GM04504 (cell line): ENCODE results near the gene PBLD.
"Not testable (repeated sequence)": the region's sequence is repeated elsewhere in the genome, so short reads cannot be mapped to it uniquely, and the experiment has no call there.

Experiments
- DNase-seq: peaks from one replicate; pipeline ENCODE4 v3.0.0-alpha.2; 2012; ENCODE audit warnings: low read depth

PBLD gene

DNA sequence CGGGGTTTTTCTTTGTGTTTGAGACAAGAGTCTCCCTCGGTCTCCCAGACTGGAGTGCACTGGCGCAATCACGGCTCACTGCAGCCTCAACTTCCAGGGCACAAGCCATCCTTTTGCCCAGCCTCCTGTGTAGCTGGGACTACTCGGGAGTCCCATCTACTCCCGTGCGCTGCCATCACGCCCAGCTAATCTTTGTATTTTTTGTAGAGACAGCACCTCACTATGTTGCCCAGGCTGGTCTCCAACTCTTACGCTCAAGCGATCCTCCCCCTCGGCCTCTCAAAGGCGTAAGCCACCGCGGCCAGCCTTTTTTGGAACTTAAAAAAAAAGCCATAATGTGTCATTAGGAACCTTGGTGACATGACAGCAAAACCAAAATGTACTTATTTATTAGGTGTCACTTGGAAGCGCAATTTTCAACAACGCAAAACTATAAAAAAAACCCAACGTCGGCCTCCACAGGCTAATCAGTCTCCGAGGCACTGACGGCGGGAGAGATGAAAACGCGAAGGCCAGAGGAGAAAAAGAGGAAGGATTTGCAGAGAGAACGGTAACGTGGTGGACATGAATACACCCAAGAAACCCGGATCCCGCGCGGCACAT is 1.8 kb downstream of the PBLD start:
- no peak for DNase-seq

DNA sequence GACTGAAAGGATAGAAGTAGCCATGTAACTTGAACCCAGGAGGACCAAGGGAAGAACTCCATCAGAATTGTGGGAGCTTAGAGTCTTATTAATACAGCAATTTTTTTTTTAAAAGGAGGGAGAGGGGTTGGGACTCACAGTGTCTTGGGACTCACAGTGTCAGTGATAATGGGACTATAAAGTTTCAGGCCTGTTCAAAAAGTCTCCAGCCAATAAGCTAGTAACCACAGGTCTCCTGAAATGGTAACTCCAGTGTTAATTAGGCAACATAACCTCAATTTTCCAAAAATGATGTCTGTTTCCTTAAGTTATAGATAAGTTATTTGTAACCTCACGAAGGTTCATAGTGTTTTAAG is 3.2 kb downstream of the PBLD start:
- no peak for DNase-seq

DNA sequence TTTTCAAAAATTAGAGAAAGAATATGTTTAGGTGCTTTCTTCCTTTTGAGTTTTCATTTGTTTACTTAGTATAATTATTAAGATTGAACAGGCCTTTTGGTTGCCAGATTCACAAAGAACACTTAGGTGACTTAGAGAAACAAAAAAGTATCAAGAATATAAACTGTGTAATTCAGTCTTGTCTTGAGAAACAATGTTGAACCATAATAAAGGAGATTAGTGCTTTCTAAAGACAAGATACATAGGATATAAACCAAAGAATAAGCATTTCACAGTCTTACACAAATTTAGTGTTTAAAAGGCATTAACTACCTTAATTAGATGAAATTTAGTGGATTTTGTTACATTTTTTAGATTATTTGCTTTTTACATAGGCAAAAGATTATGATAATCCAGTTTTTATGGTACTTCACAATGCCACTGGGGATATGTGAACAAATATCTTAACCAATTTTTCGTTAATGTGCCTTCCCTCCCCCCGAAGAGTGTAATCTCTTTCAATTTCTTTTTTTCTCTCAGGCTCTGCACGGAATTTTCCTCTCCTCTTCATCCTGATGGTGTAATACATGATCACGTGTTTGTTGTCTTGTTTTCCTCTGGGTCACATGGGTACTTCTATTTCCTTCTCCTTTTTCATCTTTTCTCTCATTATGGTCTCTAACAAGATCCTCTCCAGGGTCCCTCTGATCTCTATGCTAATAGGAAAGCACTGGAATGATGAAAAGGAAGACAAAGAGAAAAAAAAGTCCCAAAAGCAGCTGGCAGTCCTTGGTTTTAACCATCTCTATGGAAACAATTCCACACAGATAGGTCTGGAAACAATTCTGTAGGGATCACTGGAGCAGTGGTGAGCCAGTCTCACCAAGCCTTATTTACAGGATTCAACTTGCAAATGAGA is 4.6 kb downstream of the PBLD start:
- DNase-seq, result peak; percentile 69

DNA sequence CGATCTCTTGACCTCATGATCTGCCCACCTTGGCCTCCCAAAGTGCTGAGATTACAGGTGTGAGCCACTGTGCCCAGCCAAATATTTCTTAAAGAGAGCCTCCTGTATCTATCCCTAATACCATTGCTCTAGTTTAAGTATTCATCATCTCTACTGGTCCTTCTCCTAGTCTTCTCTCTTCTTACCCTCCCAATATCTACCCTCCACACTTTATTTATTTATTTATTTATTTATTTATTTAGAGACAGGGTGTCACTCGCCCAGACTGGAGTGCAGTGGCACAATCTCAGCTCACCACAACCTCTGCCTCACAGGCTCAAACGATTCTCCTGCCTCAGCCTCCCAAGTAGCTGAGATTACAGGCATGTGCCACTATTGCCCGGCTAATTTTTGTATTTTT is 8.3 kb downstream of the PBLD start:
- not testable (repeated sequence) for DNase-seq

DNA sequence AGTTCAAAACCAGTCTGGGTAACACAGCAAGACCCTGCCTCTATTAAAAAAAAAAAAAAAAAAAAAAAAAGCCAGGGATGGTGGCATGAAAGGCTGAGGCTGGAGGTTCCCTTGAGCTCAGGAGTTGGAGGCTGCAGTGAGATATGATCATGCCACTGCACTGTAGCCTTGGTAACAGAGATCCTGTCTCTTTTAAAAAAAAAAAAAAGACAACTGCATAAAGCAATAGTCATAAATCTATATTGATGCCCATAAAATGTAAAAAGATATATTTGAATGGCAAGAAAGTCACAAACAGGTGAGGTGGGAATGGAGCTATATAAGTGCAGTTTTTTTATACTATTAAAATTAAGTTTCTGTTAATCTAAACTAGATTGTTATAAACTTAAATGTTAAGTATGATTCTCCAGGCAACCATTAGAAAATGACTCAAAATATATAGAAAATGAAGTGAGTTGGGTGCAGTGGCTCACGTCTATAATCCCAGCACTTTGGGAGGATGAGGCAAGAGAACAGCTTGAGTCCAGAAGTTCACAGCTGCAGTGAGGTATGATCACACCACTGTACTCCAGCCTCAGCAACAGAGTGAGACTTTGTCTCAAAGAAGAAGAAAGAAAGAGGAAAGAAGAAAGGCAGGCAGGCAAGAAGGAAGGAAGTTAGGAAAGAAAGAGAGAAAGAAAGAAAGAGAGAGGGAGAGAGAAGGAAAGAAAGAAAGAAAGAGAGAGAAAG is 14.2 kb downstream of the PBLD start:
- DNase-seq, result no peak

DNA sequence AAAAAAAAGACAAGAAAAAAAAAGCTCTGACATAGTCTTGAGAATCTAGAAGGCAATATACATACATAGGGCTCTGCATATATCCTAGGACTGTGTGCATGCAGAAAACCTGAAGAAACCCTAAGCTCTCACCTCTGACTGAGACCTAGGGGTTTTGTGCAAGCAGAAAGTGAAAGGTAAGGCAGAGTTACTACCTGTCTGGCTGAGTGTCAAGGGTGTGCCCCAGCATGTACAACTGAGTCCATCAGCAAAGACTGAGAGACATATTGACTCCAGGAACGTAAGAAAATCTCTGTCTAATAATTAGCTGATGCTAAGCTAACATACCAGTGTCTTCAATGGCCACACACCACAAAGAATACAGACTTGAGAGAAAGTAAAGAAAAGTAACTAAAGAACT is 17.1 kb downstream of the PBLD start:
- DNase-seq, result no peak

DNA sequence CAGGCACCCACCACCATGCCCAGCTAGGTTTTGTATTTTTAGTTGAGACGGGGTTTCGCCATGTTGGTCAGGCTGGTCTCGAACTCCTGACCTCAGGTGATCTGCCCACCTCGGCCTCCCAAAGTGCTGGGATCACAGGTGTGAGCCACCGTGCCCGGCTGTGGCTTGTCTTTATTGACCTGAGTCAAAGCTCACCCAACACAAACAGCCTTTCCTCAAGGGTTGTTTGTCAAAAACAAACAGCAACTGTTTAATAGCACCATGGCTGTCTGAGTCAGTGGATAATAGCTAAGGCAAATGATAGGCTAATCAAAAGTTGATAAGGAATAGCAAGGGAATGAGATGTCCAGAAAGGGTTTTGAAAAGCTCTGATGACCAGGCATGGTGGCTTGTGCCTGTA is 17.8 kb downstream of the PBLD start:
- DNase-seq, result not testable (repeated sequence)

DNA sequence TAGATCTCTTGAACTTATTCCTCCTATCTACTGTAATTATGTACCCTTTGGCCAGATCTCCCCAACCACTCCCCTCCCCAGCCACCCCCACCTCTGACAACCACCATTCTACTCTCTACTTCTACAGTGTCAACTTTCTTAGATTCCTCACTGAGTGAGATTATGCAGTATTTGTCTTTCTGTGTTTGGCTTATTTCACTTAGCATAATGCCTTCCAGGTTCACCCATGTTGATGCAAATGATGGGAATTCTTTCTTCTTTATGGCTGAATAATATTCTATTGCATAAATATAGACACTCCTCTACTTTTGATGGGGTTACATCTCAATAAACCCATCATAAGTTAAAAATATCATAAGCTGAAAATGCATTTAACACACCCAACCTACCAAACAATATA is 22.2 kb downstream of the PBLD start:
- no peak for DNase-seq

DNA sequence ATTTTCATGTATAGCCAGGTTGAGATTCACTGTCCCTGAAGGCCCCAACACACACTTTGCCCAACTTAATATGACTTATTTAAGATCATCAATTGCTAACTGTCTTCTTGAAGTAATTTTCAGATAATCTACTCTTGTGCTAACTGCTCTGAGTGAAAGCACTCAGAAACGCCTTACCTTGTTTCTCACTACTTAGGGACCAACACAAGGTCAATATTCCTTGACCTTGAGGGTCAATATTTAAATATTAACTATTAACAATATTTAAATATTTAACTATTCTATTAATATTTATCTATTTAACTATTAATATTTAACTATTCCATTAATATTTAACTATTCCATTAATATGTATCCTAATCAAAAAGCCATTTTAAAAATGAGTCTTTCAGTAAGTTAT is 26.9 kb downstream of the PBLD start:
- no peak for DNase-seq

DNA sequence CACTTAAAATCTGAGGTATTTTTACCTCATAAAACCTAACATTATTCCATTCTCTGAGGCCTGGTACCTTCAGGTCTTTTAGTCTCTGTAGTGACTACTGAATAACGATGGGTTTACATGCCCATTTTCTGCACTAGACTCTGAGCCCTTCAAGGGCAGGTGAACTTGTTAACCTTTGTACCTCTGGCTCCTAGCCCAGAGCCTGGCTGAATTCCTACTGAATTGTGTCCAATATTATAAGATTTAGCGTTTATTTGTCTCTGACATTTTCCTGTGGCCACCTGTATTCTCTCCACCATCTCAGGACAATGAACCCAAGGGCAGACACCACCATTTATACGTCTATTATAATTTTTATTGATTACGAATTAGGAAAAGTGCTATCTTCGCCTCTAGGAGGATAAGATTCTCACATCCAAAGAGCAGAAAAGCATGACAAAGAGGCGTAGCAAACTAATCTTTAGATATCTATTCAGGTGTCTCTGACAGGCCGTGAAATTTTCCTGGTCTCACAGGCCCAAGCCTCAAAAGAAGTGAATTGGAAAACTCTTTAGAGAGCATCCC is 28.8 kb downstream of the PBLD start:
- no peak for DNase-seq

DNA sequence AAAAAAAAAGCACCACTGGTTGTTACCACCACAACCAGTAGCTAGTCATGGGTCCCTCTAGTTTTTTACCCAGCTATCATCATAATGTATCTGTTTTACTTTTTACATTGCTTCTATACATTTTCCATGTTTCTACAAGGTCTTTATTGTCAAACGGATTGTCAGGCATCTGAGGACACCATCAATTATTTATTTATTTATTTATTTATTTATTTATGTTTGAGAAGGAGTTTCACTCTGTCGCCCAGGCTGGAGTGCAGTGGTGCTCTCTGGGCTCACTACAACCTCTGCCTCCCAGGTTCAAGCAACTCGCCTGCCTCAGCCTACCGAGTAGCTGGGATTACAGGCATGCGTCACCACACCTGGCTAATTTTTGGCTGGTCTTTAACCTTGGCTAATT is 29.9 kb downstream of the PBLD start:
- no peak for DNase-seq

DNA sequence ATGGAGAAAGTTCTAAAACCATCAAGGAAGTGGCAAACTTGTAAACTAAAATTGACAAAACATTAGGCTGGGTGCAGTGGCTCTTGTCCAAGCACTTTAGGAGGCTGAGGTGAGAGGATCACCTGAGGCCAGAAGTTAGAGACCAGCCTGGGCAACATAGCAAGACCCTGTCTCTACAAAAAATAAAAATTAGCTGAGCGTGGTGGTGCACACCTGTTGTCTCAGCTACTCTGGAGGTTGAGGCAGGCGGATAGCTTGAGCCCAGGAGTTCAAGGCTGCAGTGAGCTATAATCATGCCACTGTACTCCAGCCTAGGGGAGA is 30.3 kb downstream of the PBLD start:
- no peak for DNase-seq

DNA sequence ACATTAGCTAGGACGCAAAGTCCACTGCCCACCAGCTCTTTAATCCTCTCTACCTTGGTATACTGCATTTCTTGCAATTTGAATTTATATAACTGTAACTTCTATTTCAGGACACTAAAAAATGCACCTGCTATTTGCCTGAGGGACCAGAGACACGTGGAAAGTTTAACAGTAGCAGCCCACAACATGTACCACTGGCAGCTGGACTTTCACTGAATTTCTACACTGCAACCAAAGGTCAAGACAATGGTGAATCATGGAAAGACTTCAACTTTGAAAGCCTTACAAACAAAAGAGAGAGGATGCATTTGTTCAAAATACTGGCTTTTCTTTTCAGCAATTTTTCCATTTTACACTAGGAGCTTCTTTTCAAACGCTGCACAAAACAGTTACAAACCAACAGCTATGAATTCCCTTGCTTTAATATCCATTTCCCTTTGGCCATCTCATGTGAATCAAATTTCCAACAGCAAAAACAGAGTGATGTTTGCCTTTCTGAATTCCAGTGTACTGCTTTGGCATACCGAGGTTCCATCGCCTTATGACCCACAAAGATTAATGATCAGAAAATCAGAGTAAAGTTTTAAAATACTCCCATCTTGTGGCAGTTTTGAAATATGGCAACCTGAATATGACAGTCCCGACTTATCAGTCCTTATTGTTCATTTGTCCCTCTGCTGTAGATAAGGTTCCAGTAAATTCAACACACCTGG is 30.8 kb downstream of the PBLD start:
- peak; percentile 33 for DNase-seq

DNA sequence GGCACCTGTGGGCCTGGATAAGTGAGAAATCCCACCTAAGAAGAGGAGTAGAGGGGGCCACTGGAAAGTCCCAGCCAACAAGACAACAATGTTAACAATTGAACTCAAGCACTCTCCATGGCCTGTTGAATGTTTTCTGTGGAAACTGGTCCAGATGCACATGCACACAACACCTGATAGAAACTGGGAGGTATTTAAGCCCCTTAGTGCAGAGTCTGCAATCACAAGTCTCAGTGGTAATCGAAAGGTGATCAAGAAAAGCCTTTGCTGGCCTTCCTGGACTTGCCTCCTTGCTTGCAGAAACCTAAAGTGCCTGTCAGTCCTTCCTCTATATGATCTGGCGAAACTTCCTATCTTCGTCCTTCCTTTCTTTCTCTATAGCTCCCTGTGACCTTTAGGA is 31.4 kb downstream of the PBLD start:
- no peak for DNase-seq

DNA sequence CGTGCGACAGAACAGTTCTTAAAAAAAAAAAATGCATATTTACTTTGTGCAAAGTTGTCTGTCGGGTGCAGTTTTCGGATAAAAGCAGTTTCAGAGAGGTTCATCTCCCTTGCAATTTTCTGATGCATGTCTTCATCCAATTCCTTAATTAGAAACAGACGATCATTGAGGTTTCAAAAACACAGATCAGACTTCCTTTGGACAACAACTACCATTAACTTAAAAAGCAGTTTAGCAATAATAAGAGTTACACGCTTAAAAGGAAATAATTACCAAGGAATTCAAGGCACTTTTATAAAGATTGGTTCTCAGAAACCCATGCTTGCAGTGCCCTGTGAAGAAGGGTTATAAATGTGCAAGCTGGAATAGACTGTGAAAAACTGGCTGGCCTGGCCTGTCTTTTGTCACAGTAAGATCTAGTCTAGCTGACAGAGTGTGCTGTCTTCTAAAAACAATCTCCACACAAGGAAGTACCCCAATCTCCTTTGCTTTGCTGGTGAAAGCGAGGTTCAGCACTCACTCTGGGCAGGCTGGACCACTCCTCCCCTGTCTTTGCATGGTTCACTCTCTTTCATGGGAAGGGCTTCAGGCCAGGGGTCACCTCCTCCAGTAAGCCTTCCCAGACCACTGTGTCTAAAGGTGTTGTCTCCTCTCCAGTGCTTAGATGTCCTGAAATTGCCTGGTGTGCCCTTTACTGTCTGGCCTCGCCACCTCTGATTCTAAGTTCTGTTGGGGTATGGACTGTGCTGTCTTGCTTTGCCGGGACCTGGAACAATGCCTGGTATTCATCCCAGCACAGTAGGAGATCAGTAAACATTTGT is 35.7 kb downstream of the PBLD start:
- peak; percentile 38 for DNase-seq

DNA sequence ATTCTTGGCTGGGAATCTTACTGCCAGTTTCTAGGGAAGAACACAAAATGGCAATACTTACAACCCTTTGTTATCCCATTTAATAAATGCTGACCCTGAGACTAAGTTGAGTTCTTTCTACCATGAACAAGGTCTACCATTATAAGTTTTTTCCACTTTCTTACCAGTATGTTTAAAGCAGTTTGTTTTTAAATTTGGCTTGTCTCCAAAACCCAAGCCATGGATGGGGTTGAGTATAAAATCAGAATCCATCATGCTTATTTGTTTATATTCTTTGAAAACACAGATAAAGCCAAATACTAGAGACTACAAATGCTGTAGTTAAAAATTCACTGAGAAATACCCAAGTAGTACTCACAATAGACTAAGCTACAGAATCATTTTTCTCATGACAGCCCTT is 42.0 kb downstream of the PBLD start:
- no peak for DNase-seq

DNA sequence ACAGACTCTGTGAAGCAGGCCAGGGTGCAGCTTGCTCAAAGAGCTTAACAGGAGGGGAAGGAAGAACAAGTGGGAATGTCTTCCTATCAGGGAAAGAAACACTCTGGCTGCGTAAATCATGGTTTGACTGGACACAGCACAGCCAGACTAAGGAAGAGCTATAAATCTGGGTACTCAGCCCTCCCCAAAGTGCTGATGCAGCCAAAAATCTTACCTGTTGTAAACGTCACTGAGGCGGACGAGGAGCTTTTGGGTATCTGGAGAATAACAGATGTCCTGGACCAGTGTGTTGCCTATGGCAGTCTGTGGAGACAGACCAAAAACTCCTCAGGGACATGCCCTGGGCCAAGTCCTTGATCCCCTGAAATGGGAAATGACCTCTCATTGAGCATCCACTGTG is 44.0 kb downstream of the PBLD start:
- no peak for DNase-seq

DNA sequence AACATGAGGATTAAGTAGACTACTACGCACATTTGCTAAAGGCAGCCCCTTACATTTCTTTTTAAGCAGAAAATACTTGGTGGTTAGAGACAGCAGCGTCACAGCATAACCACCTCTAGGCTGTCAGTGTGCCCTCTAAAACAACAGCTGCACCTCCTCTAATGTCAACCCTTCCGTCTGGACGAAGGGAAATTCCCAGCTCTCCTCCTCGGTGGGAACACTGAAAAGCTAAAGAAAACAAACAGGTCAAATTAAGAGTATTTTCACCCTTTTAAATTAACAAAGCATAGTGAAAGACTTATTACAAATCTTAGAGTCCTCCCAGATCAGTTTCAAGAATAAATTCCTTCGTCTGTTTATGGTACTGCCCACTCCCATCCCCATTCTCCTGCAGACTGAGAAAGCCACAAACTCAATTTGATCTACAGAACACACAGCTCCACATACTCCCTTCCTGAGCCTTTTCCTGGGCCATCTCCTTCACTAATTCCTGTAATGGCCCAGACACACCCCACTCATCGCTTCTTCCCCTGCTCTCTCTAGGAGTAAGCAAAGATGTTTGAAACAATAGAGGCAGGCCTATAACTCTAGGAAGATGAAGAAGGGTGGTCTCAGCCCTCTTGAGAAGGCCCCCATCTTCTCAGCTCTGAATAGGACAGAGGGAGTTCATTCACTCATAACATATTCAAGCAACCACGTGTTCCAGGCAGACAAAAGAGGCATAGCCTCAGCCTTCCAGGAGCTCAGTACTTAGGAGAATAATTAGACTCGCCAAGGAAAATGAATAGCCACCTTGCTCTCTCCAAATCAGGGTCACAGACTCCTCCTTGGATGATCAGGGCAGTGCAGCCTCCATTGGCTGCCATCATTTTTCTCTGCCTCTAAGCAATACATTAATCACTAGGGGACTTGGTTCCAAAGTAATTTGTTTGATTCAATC is 48.4 kb downstream of the PBLD start:
- DNase-seq, result no peak

DNA sequence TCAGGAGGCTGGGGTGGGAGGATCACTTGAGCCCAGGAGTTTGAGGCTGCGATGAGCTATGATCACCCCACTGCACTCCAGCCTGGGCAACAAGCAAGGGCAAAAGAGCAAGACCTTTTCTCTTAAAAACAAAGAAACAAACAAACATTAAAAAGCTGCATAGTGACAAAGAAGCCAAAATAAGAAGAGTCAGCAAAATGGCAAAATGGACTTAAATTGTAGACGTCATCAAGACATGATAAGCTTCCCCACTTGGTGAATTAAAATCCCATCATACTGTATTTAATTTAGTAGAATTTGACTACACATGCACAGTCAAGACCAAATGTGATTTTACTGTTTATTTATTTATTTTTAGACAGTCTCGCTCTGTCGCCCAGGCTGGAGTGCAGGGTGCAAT is 52.0 kb downstream of the PBLD start:
- no peak for DNase-seq
